Lung (tissue), 12 donors: Measurements from ENCODE around the gene RBKS. TPM values are rescaled to one million over a fixed set of nuclear protein-coding genes. Genes with fewer than 3 reads are reported as not detected.

Experiments
- ATAC-seq: fragments of 200-7000 bp; cut with Tn5 transposase; one replicate; pipeline ENCODE4 v1.9.1; 2020; ENCODE audit warnings: moderate number of reproducible peaks; ENCODE audit not compliant: insufficient read depth, low FRiP score
- DNase-seq, 3 donors: peaks; one replicate each; pipeline ENCODE4 v3.0.0-alpha.2; 2013 to 2017
- H3K27ac ChIP-seq, 2 donors: one replicate each; pipeline ENCODE4 v1.5.1; 2013; ENCODE audit warnings: mild to moderate bottlenecking in 2 of 2, moderate library complexity in 2 of 2, control low read depth in 1 of 2, inconsistent platforms in 1 of 2, low read depth in 1 of 2, low read length in 1 of 2
- H3K27me3 ChIP-seq, 3 donors: one replicate each; pipeline ENCODE4 v1.5.1; 2013; ENCODE audit warnings: low read length in 2 of 3; ENCODE audit not compliant: control insufficient read depth in 3 of 3, insufficient read depth in 3 of 3
- H3K36me3 ChIP-seq, 4 donors: one replicate each; pipeline ENCODE4 v1.5.1; 2013; ENCODE audit warnings: low read length in 4 of 4, mild to moderate bottlenecking in 1 of 4, moderate library complexity in 1 of 4; ENCODE audit not compliant: control insufficient read depth in 4 of 4, insufficient read depth in 4 of 4
- H3K4me1 ChIP-seq, 5 donors: one replicate each; pipeline ENCODE4 v1.5.1; 2013; ENCODE audit warnings: low read length in 5 of 5, mild to moderate bottlenecking in 2 of 5, moderate library complexity in 1 of 5; ENCODE audit not compliant: control insufficient read depth in 5 of 5, insufficient read depth in 5 of 5
- H3K4me3 ChIP-seq: one replicate; pipeline ENCODE4 v1.5.1; 2013; ENCODE audit warnings: mild to moderate bottlenecking, control low read depth, moderate library complexity
- H3K9ac ChIP-seq, 2 donors: one replicate each; pipeline ENCODE4 v1.5.1; 2013; ENCODE audit warnings: low read length in 2 of 2, control low read depth in 1 of 2; ENCODE audit not compliant: insufficient read depth in 1 of 2
- H3K9me3 ChIP-seq, 4 donors: one replicate each; pipeline ENCODE4 v1.5.1; 2013; ENCODE audit warnings: low read length in 3 of 4, mild to moderate bottlenecking in 1 of 4, moderate library complexity in 1 of 4; ENCODE audit not compliant: control insufficient read depth in 4 of 4, insufficient read depth in 3 of 4
- CTCF ChIP-seq: IDR thresholded peaks from 2 replicates; pipeline ENCODE4 v1.5.1; 2012; ENCODE audit warnings: mild to moderate bottlenecking; ENCODE audit errors: control extremely low read depth, extremely low read depth
- WGBS, 2 donors: extraction: QIAGEN DNeasy Blood & Tissue Kit; methylation state at CpG; one replicate each; pipeline ENCODE4 v1.1.7; 2013; 5-methylcytosine and 5-hydroxymethylcytosine counted together
- polyA plus RNA-seq, 2 donors: library from polyadenylated mRNA; stranded (reverse); fragments of 200-250 nt; gene quantifications; one replicate each; pipeline ENCODE4 v1.2.1, GENCODE V29; 2013
- total RNA-seq, 2 donors: library from RNA; depleted of rRNA in 1 of 2; stranded (reverse); fragments of >200 nt in 1 of 2; gene quantifications; one replicate each; pipeline ENCODE4 v1.2.1, GENCODE V29; 2014 to 2021
- donor health status: control.
- donor health status: control.
- donor health status: Bipolar disorder and iron deficiency.
- donor health status: healthy.
- donor health status: DM: yes; HTN: yes; CAD: no.

RBKS gene
- total and polyA plus RNA-seq, 4 donors: 3.9 to 5.1 (median 4.9) TPM

GRCh38 chr2:27810455-27810854 lies 79.7 kb downstream of the RBKS start:
- Histone ChIP-seq H3K4me3 (no peak overlapping the region), H3K36me3 (no peaks in the 10 kb centered on the region), H3K4me1 (peaks cover 0 to 4% (median 0%) of the 10 kb centered on the region in 5 donors), H3K9ac (no peak overlapping the region), H3K27ac (no peak overlapping the region), H3K9me3 (peaks cover 0 to 2% (median 0%) of the 10 kb centered on the region in 4 donors), H3K27me3 (no peaks in the 10 kb centered on the region)
- TF ChIP-seq CTCF: no peak
- DNase-seq: no peak
- 56 to 69% methylated on average over 3 of the region's 3 CpGs for WGBS, 2 donors
- no peak for ATAC-seq

- ATAC-seq (no peak), DNase-seq (no peak)
- TF ChIP-seq CTCF: no peak
- no peak overlapping the region for H3K9ac ChIP-seq
- H3K27ac ChIP-seq: no peak overlapping the region
- H3K36me3 ChIP-seq: no peaks in the 10 kb centered on the region
- no peaks in the 10 kb centered on the region for H3K27me3 ChIP-seq
- peaks cover 0 to 3% (median 0%) of the 10 kb centered on the region in 5 donors for H3K4me1 ChIP-seq
- H3K9me3 ChIP-seq: no peaks in the 10 kb centered on the region
- no peak overlapping the region for H3K4me3 ChIP-seq
- WGBS, 2 donors: 26 to 49% methylated on average over 3 of the region's 3 CpGs
Observed at GRCh38 chr2:27809761-27810241, 80.4 kb downstream of the RBKS start.

- Histone ChIP-seq H3K4me3 (no peak overlapping the region), H3K9me3 (no peaks in the 10 kb centered on the region), H3K27me3 (no peaks in the 10 kb centered on the region), H3K27ac (no peak overlapping the region), H3K36me3 (no peaks in the 10 kb centered on the region), H3K9ac (no peak overlapping the region), H3K4me1 (peaks cover 0 to 3% (median 0%) of the 10 kb centered on the region in 5 donors)
- no peak for TF ChIP-seq CTCF
- no peak for DNase-seq
- no peak for ATAC-seq
- 97 to 99% methylated on average over 3 of the region's 3 CpGs for WGBS, 2 donors
Observed at GRCh38 chr2:27808984-27809383, 81.2 kb downstream of the RBKS start.

GRCh38 chr2:27808418-27808817 lies 81.8 kb downstream of the RBKS start:
- Histone ChIP-seq H3K27ac (no peak overlapping the region), H3K9me3 (no peaks in the 10 kb centered on the region), H3K9ac (no peak overlapping the region), H3K4me1 (peaks cover 0 to 3% (median 0%) of the 10 kb centered on the region in 5 donors), H3K27me3 (no peaks in the 10 kb centered on the region), H3K36me3 (no peaks in the 10 kb centered on the region), H3K4me3 (no peak overlapping the region)
- DNase-seq (no peak), ATAC-seq (no peak)
- 95% methylated on average over 2 of the region's 2 CpGs for WGBS, 2 donors
- TF ChIP-seq CTCF: no peak
